ENCODE results near the gene MAPK10.

MAPK10 gene

DNA sequence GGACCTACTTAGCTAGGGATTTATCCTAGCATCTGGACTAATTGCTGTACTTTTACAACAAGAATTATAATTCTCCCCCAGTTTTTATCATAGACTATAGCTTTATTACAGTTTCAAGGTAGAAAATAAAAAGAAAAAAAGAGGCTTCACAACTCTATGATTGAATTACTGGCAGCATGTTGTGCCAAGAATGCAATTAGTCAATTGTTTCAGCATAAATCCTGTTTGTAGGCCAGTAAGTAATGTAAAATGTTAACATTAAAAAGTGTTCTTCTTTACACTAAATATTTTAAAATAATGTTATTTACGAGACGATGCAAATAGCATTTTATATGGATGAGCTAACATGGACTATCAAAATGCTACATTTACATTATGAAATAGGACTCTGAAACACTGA is 228.4 kb downstream of the MAPK10 start:
- no peak overlapping the region for H3K27ac ChIP-seq (ENCODE audit: low read depth in 2 of 2, low read length in 2 of 2)
- no peak overlapping the region for H3K4me3 ChIP-seq (ENCODE audit: low read length in 2 of 2)
- no peak overlapping the region for H3K9ac ChIP-seq (ENCODE audit: low read depth in 1 of 2, low read length in 2 of 2)

GRCh38 chr4:86130160-86130933 is 229.5 kb downstream of the MAPK10 start:
- Histone ChIP-seq H3K27ac (ENCODE audit: low read depth in 2 of 2, low read length in 2 of 2) (no peak overlapping the region), H3K9me3 (ENCODE audit: control insufficient read depth in 2 of 2, low read length in 2 of 2) (no peaks in the 10 kb centered on the region), H3K4me3 (ENCODE audit: low read length in 2 of 2) (no peak overlapping the region), H3K4me1 (ENCODE audit: control insufficient read depth in 2 of 2, insufficient read depth in 2 of 2, low read length in 2 of 2) (no peaks in the 10 kb centered on the region), H3K36me3 (ENCODE audit: control insufficient read depth in 2 of 2, insufficient read depth in 2 of 2, low read length in 2 of 2) (no peaks in the 10 kb centered on the region), H3K27me3 (ENCODE audit: control insufficient read depth in 2 of 2, insufficient read depth in 2 of 2, low read length in 2 of 2) (no peaks in the 10 kb centered on the region), H3K9ac (ENCODE audit: low read depth in 1 of 2, low read length in 2 of 2) (no peak overlapping the region)

More for the DNA sequence above, 228.4 kb downstream of the MAPK10 start:
- H3K27me3 ChIP-seq (ENCODE audit: control insufficient read depth in 2 of 2, insufficient read depth in 2 of 2, low read length in 2 of 2), result no peaks in the 10 kb centered on the region
- H3K9me3 ChIP-seq (ENCODE audit: control insufficient read depth in 2 of 2, low read length in 2 of 2), result no peaks in the 10 kb centered on the region
- H3K36me3 ChIP-seq (ENCODE audit: control insufficient read depth in 2 of 2, insufficient read depth in 2 of 2, low read length in 2 of 2), result no peaks in the 10 kb centered on the region
- no peaks in the 10 kb centered on the region for H3K4me1 ChIP-seq (ENCODE audit: control insufficient read depth in 2 of 2, insufficient read depth in 2 of 2, low read length in 2 of 2)

- no peaks in the 10 kb centered on the region for H3K4me1 ChIP-seq (ENCODE audit: control insufficient read depth in 2 of 2, insufficient read depth in 2 of 2, low read length in 2 of 2)
- H3K9ac ChIP-seq (ENCODE audit: low read depth in 1 of 2, low read length in 2 of 2), result no peak overlapping the region
- no peak overlapping the region for H3K4me3 ChIP-seq (ENCODE audit: low read length in 2 of 2)
- no peaks in the 10 kb centered on the region for H3K9me3 ChIP-seq (ENCODE audit: control insufficient read depth in 2 of 2, low read length in 2 of 2)
- H3K27ac ChIP-seq (ENCODE audit: low read depth in 2 of 2, low read length in 2 of 2), result no peak overlapping the region
- no peaks in the 10 kb centered on the region for H3K27me3 ChIP-seq (ENCODE audit: control insufficient read depth in 2 of 2, insufficient read depth in 2 of 2, low read length in 2 of 2)
- no peaks in the 10 kb centered on the region for H3K36me3 ChIP-seq (ENCODE audit: control insufficient read depth in 2 of 2, insufficient read depth in 2 of 2, low read length in 2 of 2)
Measured at GRCh38 chr4:86129546-86129945, 230.3 kb downstream of the MAPK10 start.

GRCh38 chr4:86122404-86122803 is 237.4 kb downstream of the MAPK10 start:
- no peaks in the 10 kb centered on the region for H3K4me1 ChIP-seq (ENCODE audit: control insufficient read depth in 2 of 2, insufficient read depth in 2 of 2, low read length in 2 of 2)
- H3K27me3 ChIP-seq (ENCODE audit: control insufficient read depth in 2 of 2, insufficient read depth in 2 of 2, low read length in 2 of 2), result no peaks in the 10 kb centered on the region
- H3K4me3 ChIP-seq (ENCODE audit: low read length in 2 of 2), result no peak overlapping the region
- H3K9ac ChIP-seq (ENCODE audit: low read depth in 1 of 2, low read length in 2 of 2), result no peak overlapping the region
- no peak overlapping the region for H3K27ac ChIP-seq (ENCODE audit: low read depth in 2 of 2, low read length in 2 of 2)
- no peaks in the 10 kb centered on the region for H3K9me3 ChIP-seq (ENCODE audit: control insufficient read depth in 2 of 2, low read length in 2 of 2)
- no peaks in the 10 kb centered on the region for H3K36me3 ChIP-seq (ENCODE audit: control insufficient read depth in 2 of 2, insufficient read depth in 2 of 2, low read length in 2 of 2)

DNA sequence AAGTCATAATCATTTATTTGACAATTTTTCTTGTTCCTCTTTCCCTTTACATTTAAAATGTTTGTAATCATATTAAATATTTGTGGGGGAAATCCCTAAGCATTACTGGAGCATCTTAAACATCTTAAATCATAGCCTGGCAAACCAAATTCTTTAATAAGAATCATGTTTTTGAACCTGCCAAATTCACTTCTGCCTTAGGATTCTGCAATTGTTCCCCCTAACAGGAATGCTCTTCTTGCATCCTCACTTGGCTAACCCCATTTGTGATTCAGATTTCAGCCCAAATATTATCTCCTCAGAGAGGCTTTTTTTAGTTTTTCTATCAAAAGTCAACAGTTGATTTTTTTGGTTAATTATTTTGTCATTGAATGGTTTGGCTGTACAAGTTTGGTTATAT is 241.1 kb downstream of the MAPK10 start:
- Histone ChIP-seq H3K9ac (ENCODE audit: low read depth in 1 of 2, low read length in 2 of 2) (no peak overlapping the region), H3K4me1 (ENCODE audit: control insufficient read depth in 2 of 2, insufficient read depth in 2 of 2, low read length in 2 of 2) (no peaks in the 10 kb centered on the region), H3K36me3 (ENCODE audit: control insufficient read depth in 2 of 2, insufficient read depth in 2 of 2, low read length in 2 of 2) (no peaks in the 10 kb centered on the region), H3K27me3 (ENCODE audit: control insufficient read depth in 2 of 2, insufficient read depth in 2 of 2, low read length in 2 of 2) (no peaks in the 10 kb centered on the region), H3K9me3 (ENCODE audit: control insufficient read depth in 2 of 2, low read length in 2 of 2) (no peaks in the 10 kb centered on the region), H3K27ac (ENCODE audit: low read depth in 2 of 2, low read length in 2 of 2) (no peak overlapping the region), H3K4me3 (ENCODE audit: low read length in 2 of 2) (no peak overlapping the region)

GRCh38 chr4:86117705-86118302 is 242.0 kb downstream of the MAPK10 start:
- Histone ChIP-seq H3K9me3 (ENCODE audit: control insufficient read depth in 2 of 2, low read length in 2 of 2) (no peaks in the 10 kb centered on the region), H3K9ac (ENCODE audit: low read depth in 1 of 2, low read length in 2 of 2) (no peak overlapping the region), H3K4me1 (ENCODE audit: control insufficient read depth in 2 of 2, insufficient read depth in 2 of 2, low read length in 2 of 2) (no peaks in the 10 kb centered on the region), H3K27me3 (ENCODE audit: control insufficient read depth in 2 of 2, insufficient read depth in 2 of 2, low read length in 2 of 2) (no peaks in the 10 kb centered on the region), H3K36me3 (ENCODE audit: control insufficient read depth in 2 of 2, insufficient read depth in 2 of 2, low read length in 2 of 2) (no peaks in the 10 kb centered on the region), H3K27ac (ENCODE audit: low read depth in 2 of 2, low read length in 2 of 2) (no peak overlapping the region), H3K4me3 (ENCODE audit: low read length in 2 of 2) (no peak overlapping the region)

- Histone ChIP-seq H3K9me3 (ENCODE audit: control insufficient read depth in 2 of 2, low read length in 2 of 2) (no peaks in the 10 kb centered on the region), H3K27me3 (ENCODE audit: control insufficient read depth in 2 of 2, insufficient read depth in 2 of 2, low read length in 2 of 2) (no peaks in the 10 kb centered on the region), H3K27ac (ENCODE audit: low read depth in 2 of 2, low read length in 2 of 2) (no peak overlapping the region), H3K36me3 (ENCODE audit: control insufficient read depth in 2 of 2, insufficient read depth in 2 of 2, low read length in 2 of 2) (no peaks in the 10 kb centered on the region), H3K4me3 (ENCODE audit: low read length in 2 of 2) (no peak overlapping the region), H3K4me1 (ENCODE audit: control insufficient read depth in 2 of 2, insufficient read depth in 2 of 2, low read length in 2 of 2) (no peaks in the 10 kb centered on the region), H3K9ac (ENCODE audit: low read depth in 1 of 2, low read length in 2 of 2) (no peak overlapping the region)
Measured at GRCh38 chr4:86114563-86114962, 245.3 kb downstream of the MAPK10 start.

- Histone ChIP-seq H3K9me3 (ENCODE audit: control insufficient read depth in 2 of 2, low read length in 2 of 2) (no peaks in the 10 kb centered on the region), H3K4me1 (ENCODE audit: control insufficient read depth in 2 of 2, insufficient read depth in 2 of 2, low read length in 2 of 2) (no peaks in the 10 kb centered on the region), H3K4me3 (ENCODE audit: low read length in 2 of 2) (no peak overlapping the region), H3K27ac (ENCODE audit: low read depth in 2 of 2, low read length in 2 of 2) (no peak overlapping the region), H3K27me3 (ENCODE audit: control insufficient read depth in 2 of 2, insufficient read depth in 2 of 2, low read length in 2 of 2) (no peaks in the 10 kb centered on the region), H3K36me3 (ENCODE audit: control insufficient read depth in 2 of 2, insufficient read depth in 2 of 2, low read length in 2 of 2) (no peaks in the 10 kb centered on the region), H3K9ac (ENCODE audit: low read depth in 1 of 2, low read length in 2 of 2) (no peak overlapping the region)
Measured at GRCh38 chr4:86108834-86109233, 251.0 kb downstream of the MAPK10 start.

GRCh38 chr4:86108137-86108536 is 251.7 kb downstream of the MAPK10 start:
- Histone ChIP-seq H3K9ac (ENCODE audit: low read depth in 1 of 2, low read length in 2 of 2) (no peak overlapping the region), H3K27me3 (ENCODE audit: control insufficient read depth in 2 of 2, insufficient read depth in 2 of 2, low read length in 2 of 2) (no peaks in the 10 kb centered on the region), H3K36me3 (ENCODE audit: control insufficient read depth in 2 of 2, insufficient read depth in 2 of 2, low read length in 2 of 2) (no peaks in the 10 kb centered on the region), H3K27ac (ENCODE audit: low read depth in 2 of 2, low read length in 2 of 2) (no peak overlapping the region), H3K4me1 (ENCODE audit: control insufficient read depth in 2 of 2, insufficient read depth in 2 of 2, low read length in 2 of 2) (no peaks in the 10 kb centered on the region), H3K4me3 (ENCODE audit: low read length in 2 of 2) (no peak overlapping the region), H3K9me3 (ENCODE audit: control insufficient read depth in 2 of 2, low read length in 2 of 2) (no peaks in the 10 kb centered on the region)

GRCh38 chr4:86107112-86107511 is 252.7 kb downstream of the MAPK10 start:
- no peaks in the 10 kb centered on the region for H3K27me3 ChIP-seq (ENCODE audit: control insufficient read depth in 2 of 2, insufficient read depth in 2 of 2, low read length in 2 of 2)
- no peak overlapping the region for H3K4me3 ChIP-seq (ENCODE audit: low read length in 2 of 2)
- H3K4me1 ChIP-seq (ENCODE audit: control insufficient read depth in 2 of 2, insufficient read depth in 2 of 2, low read length in 2 of 2), result no peaks in the 10 kb centered on the region
- H3K36me3 ChIP-seq (ENCODE audit: control insufficient read depth in 2 of 2, insufficient read depth in 2 of 2, low read length in 2 of 2), result no peaks in the 10 kb centered on the region
- H3K27ac ChIP-seq (ENCODE audit: low read depth in 2 of 2, low read length in 2 of 2), result no peak overlapping the region
- H3K9me3 ChIP-seq (ENCODE audit: control insufficient read depth in 2 of 2, low read length in 2 of 2), result no peaks in the 10 kb centered on the region
- no peak overlapping the region for H3K9ac ChIP-seq (ENCODE audit: low read depth in 1 of 2, low read length in 2 of 2)

Measured in mucosa of rectum (tissue), 2 donors.